Stomach (tissue), 4 donors: ENCODE measurements around the gene ARHGEF4.

Experiments
- CTCF ChIP-seq, 7 experiments: fragments of 450-650 bp in 4 of 7; fragments of 200-600 bp in 3 of 7; sonication (generic) in 3 of 7; IDR thresholded peaks; one replicate each; pipeline ENCODE4 v1.5.1; 2016 to 2019; ENCODE audit warnings: antibody characterized with exemption in 7 of 7, control low read depth in 2 of 7, mild to moderate bottlenecking in 1 of 7
- EP300 ChIP-seq: sonication (generic); formaldehyde crosslinking; IDR thresholded peaks from one replicate; pipeline ENCODE4 v1.6.1; 2017; ENCODE audit warnings: antibody characterized with exemption
- POLR2A ChIP-seq, 4 donors: fragments of 450-650 bp; IDR thresholded peaks; one replicate each; pipeline ENCODE4 v1.6.1; 2016; ENCODE audit warnings: antibody characterized with exemption in 4 of 4, control low read depth in 2 of 4, mild to moderate bottlenecking in 1 of 4, moderate library complexity in 1 of 4
- POLR2AphosphoS5 ChIP-seq, 3 donors: sonication (generic); formaldehyde crosslinking; IDR thresholded peaks; one replicate each; pipeline ENCODE4 v1.6.1; 2016; ENCODE audit warnings: antibody characterized with exemption in 3 of 3

- TF ChIP-seq POLR2AphosphoS5 (IDR thresholded peaks at IDR 0.05) (no peak), CTCF (IDR thresholded peaks at IDR 0.05) (no peak), EP300 (no peak), POLR2A (IDR thresholded peaks at IDR 0.05) (no peak)
Observed at GRCh38 chr2:130908832-130909231, 72.1 kb downstream of the ARHGEF4 start.
